HepG2 (cell line): ENCODE measurements around the gene MGST1. TPM values are rescaled to one million over a fixed set of nuclear protein-coding genes. Genes with fewer than 3 reads are reported as not detected.
A peak's percentile ranks its signal among the peaks of the same experiment; 100 is the strongest.

Source experiments
- FOXA3 ChIP-seq: IDR thresholded peaks from 2 replicates; pipeline ENCODE4 v1.6.1; 2016; ENCODE audit warnings: missing genetic modification reagents, missing compliant biosample characterization
- IRF2 ChIP-seq: IDR thresholded peaks from 2 replicates; pipeline ENCODE4 v1.6.1; 2018; ENCODE audit warnings: missing genetic modification reagents, missing compliant biosample characterization
- JARID2 ChIP-seq: sonication (generic); formaldehyde crosslinking; IDR thresholded peaks from 2 replicates; pipeline ENCODE4 v1.8.1; 2023; ENCODE audit warnings: missing genetic modification reagents, inconsistent platforms; ENCODE audit not compliant: insufficient replicate concordance
- MIER3 ChIP-seq: IDR thresholded peaks from 2 replicates; pipeline ENCODE4 v1.6.1; 2016; ENCODE audit warnings: missing compliant biosample characterization, borderline replicate concordance
- MTA3 ChIP-seq: sonication (generic); formaldehyde crosslinking; IDR thresholded peaks from 2 replicates; pipeline ENCODE4 v1.4.0; 2020; ENCODE audit warnings: missing genetic modification reagents
- NR3C1 ChIP-seq: sonication (generic); formaldehyde crosslinking; IDR thresholded peaks from 2 replicates; pipeline ENCODE4 v1.4.0; 2020; ENCODE audit warnings: missing genetic modification reagents
- ONECUT2 ChIP-seq: sonication (generic); formaldehyde crosslinking; IDR thresholded peaks from 2 replicates; pipeline ENCODE4 v1.4.0; 2020; ENCODE audit warnings: missing genetic modification reagents
- RARG ChIP-seq: sonication (generic); formaldehyde crosslinking; IDR thresholded peaks from 2 replicates; pipeline ENCODE4 v1.4.0; 2020; ENCODE audit warnings: low read depth, mild to moderate bottlenecking, missing genetic modification reagents
- SAP130 ChIP-seq: IDR thresholded peaks from 2 replicates; pipeline ENCODE4 v1.6.1; 2016; ENCODE audit warnings: low read depth
- SNRNP70 ChIP-seq: fragments of 200-400 bp; formaldehyde crosslinking; IDR thresholded peaks from 2 replicates; pipeline ENCODE4 v1.6.1; 2017; ENCODE audit warnings: mild to moderate bottlenecking, low read depth, low read length, moderate library complexity
- SP4 ChIP-seq: sonication (generic); formaldehyde crosslinking; IDR thresholded peaks from 2 replicates; pipeline ENCODE4 v1.8.1; 2023; ENCODE audit warnings: mild to moderate bottlenecking, missing genetic modification reagents
- TMF1 ChIP-seq: sonication (generic); formaldehyde crosslinking; IDR thresholded peaks from 2 replicates; pipeline ENCODE4 v1.8.1; 2022; ENCODE audit warnings: low read depth, missing genetic modification reagents
- ZBTB38 ChIP-seq: sonication (generic); formaldehyde crosslinking; IDR thresholded peaks from 2 replicates; pipeline ENCODE4 v1.5.1; 2020; ENCODE audit warnings: mild to moderate bottlenecking, missing genetic modification reagents
- ZFP1 ChIP-seq: IDR thresholded peaks from 2 replicates; pipeline ENCODE4 v1.6.1; 2016
- ZFP36L1 ChIP-seq: sonication (generic); formaldehyde crosslinking; IDR thresholded peaks from 2 replicates; pipeline ENCODE4 v1.8.0; 2022; ENCODE audit warnings: mild to moderate bottlenecking, missing genetic modification reagents, moderate library complexity
- ZNF143 ChIP-seq: sonication (generic); formaldehyde crosslinking; IDR thresholded peaks from 2 replicates; pipeline ENCODE4 v1.4.0; 2020; ENCODE audit warnings: missing genetic modification reagents
- ZNF652 ChIP-seq: IDR thresholded peaks from 2 replicates; pipeline ENCODE4 v1.6.1; 2016; ENCODE audit warnings: low read depth, borderline replicate concordance
- ZNF747 ChIP-seq: sonication (generic); formaldehyde crosslinking; IDR thresholded peaks from 2 replicates; pipeline ENCODE4 v1.8.1; 2023; ENCODE audit warnings: missing genetic modification reagents, mild to moderate bottlenecking, borderline replicate concordance
- ZNF792 ChIP-seq: IDR thresholded peaks from 2 replicates; pipeline ENCODE4 v1.6.1; 2016
- polyA plus RNA-seq, 8 experiments: library from polyadenylated mRNA; depleted of rRNA in 3 of 8; stranded (reverse) in 7 of 8; unstranded in 1 of 8; fragments of >200 nt; fragmentation: Illumina TruSeq in 4 of 8; extraction: Trizol in 4 of 8; gene quantifications; 2 replicates each; pipeline versions ENCODE4 v1.2.1 to v1.2.3, GENCODE V29; 2011 to 2016; ENCODE audit warnings: low read depth in 4 of 8, missing spikeins in 1 of 8, mixed read lengths in 1 of 8; ENCODE audit not compliant: insufficient read depth in 1 of 8
- total RNA-seq, 5 experiments: library from RNA; depleted of rRNA; stranded (reverse); fragments of >200 nt; fragmentation: Illumina TruSeq; extraction: Trizol; gene quantifications; 2 replicates each; pipeline ENCODE4 v1.2.3, GENCODE V29; 2016; ENCODE audit warnings: low read depth in 1 of 5
- TF ChIP-seq, protein P1 (sequence below): sonication (generic); formaldehyde crosslinking; IDR thresholded peaks from 2 replicates; pipeline ENCODE4 v1.5.0; 2020; ENCODE audit warnings: mild to moderate bottlenecking, missing genetic modification reagents
- TF ChIP-seq, protein P2 (sequence below): sonication (generic); formaldehyde crosslinking; IDR thresholded peaks from 2 replicates; pipeline ENCODE4 v1.5.0; 2020; ENCODE audit warnings: mild to moderate bottlenecking, low read depth, missing genetic modification reagents, borderline replicate concordance
- TF ChIP-seq, protein P3 (sequence below): sonication (generic); formaldehyde crosslinking; IDR thresholded peaks from 2 replicates; pipeline ENCODE4 v1.5.0; 2020; ENCODE audit warnings: missing genetic modification reagents
- TF ChIP-seq, protein P4 (sequence below): sonication (generic); formaldehyde crosslinking; IDR thresholded peaks from 2 replicates; pipeline ENCODE4 v1.8.0; 2022; ENCODE audit warnings: mild to moderate bottlenecking, missing genetic modification reagents, borderline replicate concordance
- TF ChIP-seq, protein P5 (sequence below): IDR thresholded peaks from 2 replicates; pipeline ENCODE4 v1.6.1; 2018; ENCODE audit warnings: missing genetic modification reagents
- TF ChIP-seq, protein P6 (sequence below), 2 experiments: fragments of 450-650 bp in 1 of 2; sonication (generic) in 1 of 2; formaldehyde crosslinking; IDR thresholded peaks; 2 replicates each; pipeline versions ENCODE4 v1.5.0 to v1.8.0; 2020 to 2022; ENCODE audit warnings: mild to moderate bottlenecking in 1 of 2, missing genetic modification reagents in 1 of 2

Gene MGST1
- total and polyA plus RNA-seq, 2 of the 13 experiments (the other 11 are each of a cell fraction or from before 2014, with no cell fraction given): 119 to 152 TPM

DNA sequence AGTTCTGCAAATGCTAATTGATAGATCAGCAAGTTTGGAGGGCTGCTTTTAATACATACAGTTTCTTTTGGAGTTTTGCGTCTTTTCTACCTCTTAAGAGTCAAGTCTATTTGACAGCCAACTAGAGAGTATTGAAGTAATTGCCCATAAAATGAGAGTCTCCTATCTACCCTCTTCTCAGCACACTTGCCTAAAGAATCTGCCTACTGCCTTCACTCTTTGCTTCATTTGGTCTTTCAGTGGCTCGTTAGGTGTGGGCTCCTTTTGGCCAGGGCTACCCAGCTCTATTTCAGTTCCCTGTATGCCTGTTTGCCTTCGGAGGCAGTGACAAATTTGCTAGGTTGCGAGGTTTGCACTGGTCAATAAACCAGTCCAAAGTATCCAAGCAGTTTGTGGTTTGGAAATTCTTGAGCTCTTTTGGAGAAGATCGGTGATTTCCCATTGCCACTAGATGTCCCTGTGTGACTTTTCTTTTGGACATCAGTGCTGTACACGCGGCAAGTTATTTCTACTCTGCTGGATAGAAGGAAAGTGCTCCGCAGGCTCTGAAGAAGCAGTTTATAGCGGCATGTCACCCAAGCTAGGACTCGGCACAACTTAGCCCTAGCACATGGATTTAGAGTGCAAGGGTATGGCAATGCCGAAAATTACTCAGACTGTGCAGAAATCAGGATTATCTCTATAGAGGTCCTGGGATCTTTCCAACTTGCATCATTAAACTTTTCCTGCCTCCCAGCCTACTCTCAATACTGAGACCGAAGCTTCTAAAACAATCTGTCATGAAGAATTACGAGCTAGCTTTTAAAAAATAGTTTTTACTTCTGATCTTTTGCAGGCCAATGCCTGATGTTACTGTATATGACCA is 38.6 kb downstream of the MGST1 start (continued):
- TF ChIP-seq, protein P1, sequence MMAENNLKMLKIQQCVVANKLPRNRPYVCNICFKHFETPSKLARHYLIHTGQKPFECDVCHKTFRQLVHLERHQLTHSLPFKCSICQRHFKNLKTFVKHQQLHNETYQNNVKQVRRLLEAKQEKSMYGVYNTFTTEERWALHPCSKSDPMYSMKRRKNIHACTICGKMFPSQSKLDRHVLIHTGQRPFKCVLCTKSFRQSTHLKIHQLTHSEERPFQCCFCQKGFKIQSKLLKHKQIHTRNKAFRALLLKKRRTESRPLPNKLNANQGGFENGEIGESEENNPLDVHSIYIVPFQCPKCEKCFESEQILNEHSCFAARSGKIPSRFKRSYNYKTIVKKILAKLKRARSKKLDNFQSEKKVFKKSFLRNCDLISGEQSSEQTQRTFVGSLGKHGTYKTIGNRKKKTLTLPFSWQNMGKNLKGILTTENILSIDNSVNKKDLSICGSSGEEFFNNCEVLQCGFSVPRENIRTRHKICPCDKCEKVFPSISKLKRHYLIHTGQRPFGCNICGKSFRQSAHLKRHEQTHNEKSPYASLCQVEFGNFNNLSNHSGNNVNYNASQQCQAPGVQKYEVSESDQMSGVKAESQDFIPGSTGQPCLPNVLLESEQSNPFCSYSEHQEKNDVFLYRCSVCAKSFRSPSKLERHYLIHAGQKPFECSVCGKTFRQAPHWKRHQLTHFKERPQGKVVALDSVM (CRISPR knock-in tag): no peak
- TF ChIP-seq, protein P2, sequence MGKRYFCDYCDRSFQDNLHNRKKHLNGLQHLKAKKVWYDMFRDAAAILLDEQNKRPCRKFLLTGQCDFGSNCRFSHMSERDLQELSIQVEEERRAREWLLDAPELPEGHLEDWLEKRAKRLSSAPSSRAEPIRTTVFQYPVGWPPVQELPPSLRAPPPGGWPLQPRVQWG: no peak
- no peak for TF ChIP-seq ZNF792 (CRISPR knock-in tag)
- TF ChIP-seq ZNF652 (CRISPR knock-in tag): no peak
- peak; percentile 22; the same call in 1 of the 2 replicates for TF ChIP-seq IRF2 (CRISPR knock-in tag)
- TF ChIP-seq JARID2 (CRISPR knock-in tag): no peak
- no peak for TF ChIP-seq ZNF143 (CRISPR knock-in tag)
- TF ChIP-seq ZFP36L1: no peak
- TF ChIP-seq, protein P3, sequence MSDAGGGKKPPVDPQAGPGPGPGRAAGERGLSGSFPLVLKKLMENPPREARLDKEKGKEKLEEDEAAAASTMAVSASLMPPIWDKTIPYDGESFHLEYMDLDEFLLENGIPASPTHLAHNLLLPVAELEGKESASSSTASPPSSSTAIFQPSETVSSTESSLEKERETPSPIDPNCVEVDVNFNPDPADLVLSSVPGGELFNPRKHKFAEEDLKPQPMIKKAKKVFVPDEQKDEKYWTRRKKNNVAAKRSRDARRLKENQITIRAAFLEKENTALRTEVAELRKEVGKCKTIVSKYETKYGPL (CRISPR knock-in tag): no peak
- no peak for TF ChIP-seq NR3C1 (CRISPR knock-in tag)
- peak; percentile 60 for TF ChIP-seq FOXA3
- TF ChIP-seq, protein P4, sequence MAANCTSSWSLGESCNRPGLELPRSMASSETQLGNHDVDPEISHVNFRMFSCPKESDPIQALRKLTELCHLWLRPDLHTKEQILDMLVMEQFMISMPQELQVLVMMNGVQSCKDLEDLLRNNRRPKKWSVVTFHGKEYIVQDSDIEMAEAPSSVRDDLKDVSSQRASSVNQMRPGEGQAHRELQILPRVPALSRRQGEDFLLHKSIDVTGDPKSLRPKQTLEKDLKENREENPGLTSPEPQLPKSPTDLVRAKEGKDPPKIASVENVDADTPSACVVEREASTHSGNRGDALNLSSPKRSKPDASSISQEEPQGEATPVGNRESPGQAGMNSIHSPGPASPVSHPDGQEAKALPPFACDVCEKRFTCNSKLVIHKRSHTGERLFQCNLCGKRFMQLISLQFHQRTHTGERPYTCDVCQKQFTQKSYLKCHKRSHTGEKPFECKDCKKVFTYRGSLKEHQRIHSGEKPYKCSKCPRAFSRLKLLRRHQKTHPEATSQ: no peak
- TF ChIP-seq MTA3 (CRISPR knock-in tag): no peak
- TF ChIP-seq ZBTB38: no peak
- peak; percentile 73 for TF ChIP-seq ONECUT2 (CRISPR knock-in tag)
- 0 out of 2 replicates have a peak, but pooled peaks have one; percentile 11 for TF ChIP-seq SAP130 (CRISPR knock-in tag)
- no peak for TF ChIP-seq ZFP1 (CRISPR knock-in tag)
- TF ChIP-seq MIER3 (CRISPR knock-in tag): no peak
- TF ChIP-seq RARG (CRISPR knock-in tag): no peak
- TF ChIP-seq ZNF747 (CRISPR knock-in tag): no peak
- TF ChIP-seq TMF1 (CRISPR knock-in tag): no peak
- TF ChIP-seq SP4: no peak
- TF ChIP-seq, protein P5, sequence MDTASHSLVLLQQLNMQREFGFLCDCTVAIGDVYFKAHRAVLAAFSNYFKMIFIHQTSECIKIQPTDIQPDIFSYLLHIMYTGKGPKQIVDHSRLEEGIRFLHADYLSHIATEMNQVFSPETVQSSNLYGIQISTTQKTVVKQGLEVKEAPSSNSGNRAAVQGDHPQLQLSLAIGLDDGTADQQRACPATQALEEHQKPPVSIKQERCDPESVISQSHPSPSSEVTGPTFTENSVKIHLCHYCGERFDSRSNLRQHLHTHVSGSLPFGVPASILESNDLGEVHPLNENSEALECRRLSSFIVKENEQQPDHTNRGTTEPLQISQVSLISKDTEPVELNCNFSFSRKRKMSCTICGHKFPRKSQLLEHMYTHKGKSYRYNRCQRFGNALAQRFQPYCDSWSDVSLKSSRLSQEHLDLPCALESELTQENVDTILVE: no peak
- TF ChIP-seq, protein P6, sequence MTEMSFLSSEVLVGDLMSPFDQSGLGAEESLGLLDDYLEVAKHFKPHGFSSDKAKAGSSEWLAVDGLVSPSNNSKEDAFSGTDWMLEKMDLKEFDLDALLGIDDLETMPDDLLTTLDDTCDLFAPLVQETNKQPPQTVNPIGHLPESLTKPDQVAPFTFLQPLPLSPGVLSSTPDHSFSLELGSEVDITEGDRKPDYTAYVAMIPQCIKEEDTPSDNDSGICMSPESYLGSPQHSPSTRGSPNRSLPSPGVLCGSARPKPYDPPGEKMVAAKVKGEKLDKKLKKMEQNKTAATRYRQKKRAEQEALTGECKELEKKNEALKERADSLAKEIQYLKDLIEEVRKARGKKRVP (CRISPR knock-in tag; IDR thresholded peaks at IDR 0.05): no peak
- TF ChIP-seq SNRNP70: no peak
